B cell (primary cell): ENCODE measurements around the gene IFNA10. TPM values are rescaled to one million over a fixed set of nuclear protein-coding genes. Genes with fewer than 3 reads are reported as not detected.
"Not testable (repeated sequence)": the region's sequence is repeated elsewhere in the genome, so short reads cannot be mapped to it uniquely, and the experiment has no call there.

ENCODE experiments used
- ATAC-seq: fragments of 200-7000 bp; cut with Tn5 transposase; one replicate; pipeline ENCODE4 v1.10.0; 2021; ENCODE audit warnings: low read depth, mild to moderate bottlenecking, moderate number of reproducible peaks, moderate library complexity
- CTCF ChIA-PET: fragments of 350-600 bp; sonication (Branson Sonifier 250); formaldehyde crosslinking; loops from one replicate; lab custom pipeline; 2021; ENCODE audit warnings: antibody characterized with exemption, inconsistent platforms; lab: Charles Lee
- POLR2A ChIA-PET: fragments of 350-600 bp; sonication (Branson Sonifier 250); formaldehyde crosslinking; loops from one replicate; lab custom pipeline; 2021; ENCODE audit warnings: antibody characterized with exemption; lab: Charles Lee
- DNase-seq: peaks from one replicate; pipeline ENCODE4 v3.0.0; 2013
- H2AFZ ChIP-seq: 2 replicates; pipeline ENCODE4 v1.6.1; 2012; ENCODE audit warnings: mild to moderate bottlenecking, low read depth, low read length; ENCODE audit not compliant: insufficient read depth, poor library complexity, severe bottlenecking
- H3K27ac ChIP-seq, 2 donors: 1 replicate in 1 of 2; 2 replicates in 1 of 2; pipeline ENCODE4 v1.5.1; 2012 to 2013; ENCODE audit warnings: low read length in 2 of 2, mild to moderate bottlenecking in 2 of 2, moderate library complexity in 1 of 2
- H3K27me3 ChIP-seq, 4 experiments: fragments of 200-600 bp in 1 of 4; sonication (generic) in 1 of 4; replicated peaks in 1 of 4; 1 replicate in 2 of 4; 2 replicates in 2 of 4; pipeline versions ENCODE4 v1.6.1 to v1.7.0; 2013 to 2016; ENCODE audit warnings: low read length in 3 of 4, mild to moderate bottlenecking in 2 of 4, mixed read lengths in 1 of 4, moderate library complexity in 1 of 4; ENCODE audit not compliant: insufficient read depth in 4 of 4, control insufficient read depth in 3 of 4; ENCODE audit errors: control extremely low read depth in 1 of 4
- H3K36me3 ChIP-seq, 2 experiments: replicated peaks in 1 of 2; 1 replicate in 1 of 2; 2 replicates in 1 of 2; pipeline versions ENCODE4 v1.6.1 to v1.7.1; 2013; ENCODE audit warnings: low read length in 1 of 2; ENCODE audit not compliant: insufficient read depth in 2 of 2, control insufficient read depth in 1 of 2; ENCODE audit errors: control extremely low read depth in 1 of 2, extremely low read depth in 1 of 2
- H3K4me1 ChIP-seq, 2 donors: fragments of 200-600 bp in 1 of 2; sonication (generic) in 1 of 2; 1 replicate in 1 of 2; 2 replicates in 1 of 2; pipeline versions ENCODE4 v1.5.1 to v1.6.1; 2013 to 2017; ENCODE audit warnings: low read length in 2 of 2; ENCODE audit not compliant: control insufficient read depth in 2 of 2, insufficient read depth in 2 of 2
- H3K4me2 ChIP-seq: replicated peaks from 2 replicates; pipeline ENCODE3; 2012; ENCODE audit warnings: mild to moderate bottlenecking, low read depth, low read length; ENCODE audit not compliant: poor library complexity, severe bottlenecking
- H3K4me3 ChIP-seq, 5 experiments: fragments of 200-600 bp in 1 of 5; sonication (generic) in 1 of 5; 1 replicate in 3 of 5; 2 replicates in 2 of 5; pipeline versions ENCODE4 v1.5.1 to v1.7.0; 2011 to 2016; ENCODE audit warnings: low read length in 4 of 5, mild to moderate bottlenecking in 4 of 5, low read depth in 2 of 5, control low read depth in 1 of 5, moderate library complexity in 1 of 5; ENCODE audit not compliant: insufficient read depth in 1 of 5; ENCODE audit errors: control extremely low read depth in 1 of 5, extremely low read depth in 1 of 5
- H3K79me2 ChIP-seq: fragments of 200-600 bp; sonication (generic); one replicate; pipeline ENCODE4 v1.6.0; 2016; ENCODE audit warnings: low read length; ENCODE audit not compliant: control insufficient read depth, insufficient read depth
- H3K9ac ChIP-seq: fragments of 200-600 bp; sonication (generic); 2 replicates; pipeline ENCODE4 v1.6.1; 2017; ENCODE audit warnings: mild to moderate bottlenecking, low read length, moderate library complexity
- H3K9me3 ChIP-seq, 3 donors: one replicate each; pipeline versions ENCODE4 v1.6.1 to v1.7.1; 2013; ENCODE audit warnings: low read length in 2 of 3; ENCODE audit not compliant: control insufficient read depth in 2 of 3, insufficient read depth in 1 of 3; ENCODE audit errors: control extremely low read depth in 1 of 3
- H4K20me1 ChIP-seq: 2 replicates; pipeline ENCODE4 v1.6.0; 2012; ENCODE audit warnings: mild to moderate bottlenecking, low read length; ENCODE audit not compliant: insufficient read depth, control insufficient read depth, poor library complexity, severe bottlenecking
- H3K27ac Mint-ChIP-seq: one replicate; pipeline ENCODE4 v1.8.0; 2021; ENCODE audit warnings: mixed read lengths
- H3K27me3 Mint-ChIP-seq: one replicate; pipeline ENCODE4 v1.8.0; 2021; ENCODE audit warnings: mixed read lengths
- H3K4me1 Mint-ChIP-seq: one replicate; pipeline ENCODE4 v1.8.0; 2021; ENCODE audit warnings: mixed read lengths
- H3K4me3 Mint-ChIP-seq: one replicate; pipeline ENCODE4 v1.8.0; 2021; ENCODE audit warnings: mixed read lengths
- H3K9me3 Mint-ChIP-seq: one replicate; pipeline ENCODE4 v1.8.0; 2022; ENCODE audit warnings: mixed read lengths; ENCODE audit not compliant: insufficient read depth
- CTCF ChIP-seq: fragments of 200-600 bp; IDR thresholded peaks from one replicate; pipeline ENCODE4 v1.8.0; 2022; ENCODE audit warnings: antibody characterized with exemption, mild to moderate bottlenecking
- EZH2 ChIP-seq: IDR thresholded peaks from 2 replicates; pipeline ENCODE4 v1.6.1; 2012; ENCODE audit warnings: borderline replicate concordance, low read depth, mild to moderate bottlenecking, moderate library complexity, low read length; ENCODE audit not compliant: insufficient read depth, poor library complexity, severe bottlenecking
- WGBS: methylation state at CpG from one replicate; pipeline ENCODE4 v1.1.5; 2013; ENCODE audit warnings: missing lambda C conversion rate; ENCODE audit not compliant: insufficient coverage; 5-methylcytosine and 5-hydroxymethylcytosine counted together
- intact Hi-C: fragments of 100-400 bp; cut with micrococcal nuclease; formaldehyde crosslinking; loops from one replicate; pipeline ENCODE4 v1.10.0; 2022
- polyA plus RNA-seq: library from polyadenylated mRNA; depleted of rRNA; stranded (reverse); fragments of >200 nt; gene quantifications from 2 replicates; pipeline ENCODE4 v1.2.3, GENCODE V29; 2012
- total RNA-seq, 2 donors: library from RNA; stranded (reverse); fragments of 120-200 nt in 1 of 2; gene quantifications; 1 replicate in 1 of 2; 2 replicates in 1 of 2; pipeline versions ENCODE4 v1.2.3 to v1.2.4, GENCODE V29; 2013 to 2022

The IFNA10 gene
- total and polyA plus RNA-seq, 2 donors (not counting 1 experiment from before 2014, with no cell fraction given) = not detected

- no peaks in the 10 kb centered on the region for H3K79me2 ChIP-seq
- no peak overlapping the region for H3K9ac ChIP-seq
- Mint-ChIP-seq H3K9me3 (no peaks in the 10 kb centered on the region), H3K4me3 (no peak overlapping the region), H3K27ac (no peak overlapping the region), H3K4me1 (peaks cover 2% of the 10 kb centered on the region), H3K27me3 (peaks cover 13% of the 10 kb centered on the region)
- H3K27ac ChIP-seq = no peak overlapping the region
- no peaks in the 10 kb centered on the region for H3K36me3 ChIP-seq
- no peak overlapping the region for H3K4me3 ChIP-seq
- ATAC-seq (no peak), DNase-seq (no peak)
- H2AFZ ChIP-seq = no peak overlapping the region
- H3K4me1 ChIP-seq = no peaks in the 10 kb centered on the region
- H3K9me3 ChIP-seq = no peaks in the 10 kb centered on the region
- intact Hi-C loops = no loop called here
- H3K4me2 ChIP-seq = no peak overlapping the region
- ChIA-PET CTCF (interaction anchor here (1.5 to 1.6 kb wide), 2 partner anchors 25 to 108 kb away, joined by 3 to 4 read pairs; no protein-coding TSS in a partner anchor), POLR2A (no interaction called here)
- H4K20me1 ChIP-seq = no peaks in the 10 kb centered on the region
- peaks cover 0 to 5% (median 0%) of the 10 kb centered on the region in 4 experiments for H3K27me3 ChIP-seq
- WGBS = 96% methylated on average over 7 of the region's 7 CpGs
- TF ChIP-seq CTCF (no peak), EZH2 (no peak)
These were observed 3.4 kb upstream of the IFNA10 start for GRCh38 chr9:21210311-21210710.

GRCh38 chr9:21205204-21205603 lies 1.7 kb downstream of the IFNA10 start:
- H2AFZ ChIP-seq = no peak overlapping the region
- H3K79me2 ChIP-seq = no peaks in the 10 kb centered on the region
- H4K20me1 ChIP-seq = no peaks in the 10 kb centered on the region
- H3K4me1 ChIP-seq = no peaks in the 10 kb centered on the region
- Mint-ChIP-seq H3K9me3 (no peaks in the 10 kb centered on the region), H3K4me1 (no peaks in the 10 kb centered on the region), H3K27me3 (peaks cover 23% of the 10 kb centered on the region), H3K4me3 (no peak overlapping the region), H3K27ac (no peak overlapping the region)
- no peak for DNase-seq
- H3K4me3 ChIP-seq = no peak overlapping the region
- H3K27ac ChIP-seq = no peak overlapping the region
- H3K27me3 ChIP-seq = peaks cover 0 to under 1% (median 0%) of the 10 kb centered on the region in 4 experiments
- POLR2A ChIA-PET = no interaction called here
- no peaks in the 10 kb centered on the region for H3K36me3 ChIP-seq
- intact Hi-C loops = no loop called here
- ATAC-seq = no peak
- TF ChIP-seq CTCF (no peak), EZH2 (no peak)
- no peak overlapping the region for H3K4me2 ChIP-seq
- H3K9ac ChIP-seq = no peak overlapping the region
- CTCF ChIA-PET = no interaction called here
- no peaks in the 10 kb centered on the region for H3K9me3 ChIP-seq

- H3K9me3 ChIP-seq, H3K4me2 ChIP-seq, H3K4me1 ChIP-seq, H3K27ac Mint-ChIP-seq, H3K4me3 ChIP-seq, H3K9ac ChIP-seq, H3K79me2 ChIP-seq, H3K27me3 ChIP-seq, intact Hi-C loops, H2AFZ ChIP-seq, ATAC-seq, H3K4me1 Mint-ChIP-seq, H3K27ac ChIP-seq, H3K9me3 Mint-ChIP-seq, DNase-seq, POLR2A ChIA-PET, H4K20me1 ChIP-seq, H3K4me3 Mint-ChIP-seq, H3K36me3 ChIP-seq: not testable (repeated sequence)
- WGBS = 94% methylated on average over 2 of the region's 4 CpGs
- CTCF ChIA-PET = interaction anchor here (1.5 kb wide), 1 partner anchor 19 kb away, joined by 4 read pairs; no protein-coding TSS in a partner anchor
- H3K27me3 Mint-ChIP-seq = peaks cover 31% of the 10 kb centered on the region
These were observed 4.8 kb downstream of the IFNA10 start, which contains the start of gene IFNA7 for GRCh38 chr9:21202105-21202504. TSS of gene IFNA7 (minus strand) at chr9:21202205. CDS start at chr9:21202165, 40 bp downstream.
